OCI-LY1 (cell line): Measurements from ENCODE around the gene ROCK2.

Experiments
- CTCF ChIP-seq: fragments of 200-600 bp; sonication (generic), shearing (Covaris generic); IDR thresholded peaks from 2 replicates; pipeline ENCODE4 v1.5.1; 2017; ENCODE audit warnings: mild to moderate bottlenecking, antibody characterized with exemption, low read length, moderate library complexity, mixed read lengths
- EZH2 ChIP-seq: fragments of 200-600 bp; sonication (generic), shearing (Covaris generic); IDR thresholded peaks from 2 replicates; pipeline ENCODE4 v1.8.0; 2017; ENCODE audit warnings: borderline replicate concordance, mixed run types, mild to moderate bottlenecking, antibody characterized with exemption, low read length, moderate library complexity, mixed read lengths

- TF ChIP-seq CTCF (no peak), EZH2 (no peak)
These were observed 100.9 kb downstream of the ROCK2 start for GRCh38 chr2:11243512-11243911.
